HEK293 (cell line): ENCODE results near the gene NUDT5.

ENCODE experiments used
- RBAK ChIP-seq: fragments of 450-650 bp; formaldehyde crosslinking; IDR thresholded peaks from 2 replicates; pipeline ENCODE4 v1.5.1; 2016; ENCODE audit warnings: missing biosample characterization, missing genetic modification characterization
- ZBTB26 ChIP-seq: fragments of 450-650 bp; formaldehyde crosslinking; optimal IDR thresholded peaks from 2 replicates; pipeline ENCODE3; 2016; ENCODE audit warnings: missing biosample characterization, mild to moderate bottlenecking, missing genetic modification characterization
- ZNF169 ChIP-seq: fragments of 450-650 bp; formaldehyde crosslinking; IDR thresholded peaks from 2 replicates; pipeline ENCODE4 v1.5.1; 2016; ENCODE audit warnings: missing biosample characterization, missing genetic modification characterization

- TF ChIP-seq ZNF169 (no peak), RBAK (tag by site-specific recombination) (no peak), ZBTB26 (no peak)
Observed at GRCh38 chr10:12186323-12186722, 9.4 kb downstream of the NUDT5 start.
